Body of pancreas (tissue), 4 donors: ENCODE results near the gene OLFM3. TPM values are rescaled to one million over a fixed set of nuclear protein-coding genes. Genes with fewer than 3 reads are reported as not detected.

ENCODE experiments used
- ATAC-seq: fragments of 150-250 bp; one replicate; pipeline ENCODE4 v1.9.1; 2016
- DNase-seq, 4 donors: peaks; one replicate each; pipeline ENCODE4 v3.0.0-alpha.2; 2019
- H3K27ac ChIP-seq, 4 donors: fragments of 200-600 bp; sonication (generic); 1 replicate in 3 of 4; 2 replicates in 1 of 4; pipeline versions ENCODE4 v1.5.1 to v1.6.1; 2016 to 2019; ENCODE audit warnings: mild to moderate bottlenecking in 1 of 4, mixed read lengths in 1 of 4, moderate library complexity in 1 of 4
- H3K27me3 ChIP-seq, 2 donors: fragments of 200-600 bp; sonication (generic); one replicate each; pipeline ENCODE4 v1.6.0; 2016; ENCODE audit warnings: mild to moderate bottlenecking in 1 of 2
- H3K36me3 ChIP-seq, 2 donors: fragments of 200-600 bp; sonication (generic); replicated peaks in 1 of 2; 2 replicates each; pipeline ENCODE4 v1.5.1; 2016; ENCODE audit warnings: low read depth in 2 of 2; ENCODE audit not compliant: insufficient read depth in 1 of 2
- H3K4me1 ChIP-seq: fragments of 200-600 bp; sonication (generic); one replicate; pipeline ENCODE4 v1.6.0; 2016
- H3K4me3 ChIP-seq, 2 donors: fragments of 200-600 bp; sonication (generic); 1 replicate in 1 of 2; 2 replicates in 1 of 2; pipeline ENCODE4 v1.5.1; 2016 to 2019
- H3K9me3 ChIP-seq, 3 donors: fragments of 200-600 bp; sonication (generic); 1 replicate in 2 of 3; 2 replicates in 1 of 3; pipeline ENCODE4 v1.5.1; 2016
- CTCF ChIP-seq, 7 experiments: fragments of 450-650 bp in 4 of 7; fragments of 200-600 bp in 3 of 7; sonication (generic) in 3 of 7; IDR thresholded peaks; one replicate each; pipeline ENCODE4 v1.5.1; 2016 to 2019; ENCODE audit warnings: antibody characterized with exemption in 7 of 7
- POLR2A ChIP-seq, 3 donors: fragments of 450-650 bp; IDR thresholded peaks; one replicate each; pipeline ENCODE4 v1.6.1; 2016; ENCODE audit warnings: antibody characterized with exemption in 3 of 3, mild to moderate bottlenecking in 2 of 3
- WGBS, 2 donors: methylation state at CpG; one replicate each; pipeline ENCODE4 v1.1.5; 2017; 5-methylcytosine and 5-hydroxymethylcytosine counted together
- intact Hi-C: fragments of 100-400 bp; cut with DNase I; formaldehyde crosslinking; loops from one replicate; pipeline ENCODE4 v1.15.1; 2023
- total RNA-seq, 2 donors: library from RNA; depleted of rRNA; stranded (reverse); fragments of >200 nt; gene quantifications; one replicate each; pipeline ENCODE4 v1.1.0, GENCODE V29; 2016

The OLFM3 gene
- total RNA-seq, 2 donors from 2014 or later, result not detected

- peak; percentile 62 for ATAC-seq
- Histone ChIP-seq H3K27ac (no peak overlapping the region), H3K27me3 (no peaks in the 10 kb centered on the region), H3K36me3 (no peaks in the 10 kb centered on the region), H3K4me3 (no peak overlapping the region), H3K9me3 (no peaks in the 10 kb centered on the region), H3K4me1 (no peaks in the 10 kb centered on the region)
- TF ChIP-seq CTCF (IDR thresholded peaks at IDR 0.05) (peak in 6 of 7 experiments; percentile 34 to 61 (median 46)), POLR2A (IDR thresholded peaks at IDR 0.05) (no peak)
- peak in 1 of 4 donors; percentile 8 for DNase-seq
- WGBS, 2 donors, result 8 to 24% methylated on average over 1 of the region's 1 CpG
- intact Hi-C loops, result no loop called here
Measured at GRCh38 chr1:101820071-101820470, 176.7 kb downstream of the OLFM3 start.

DNA sequence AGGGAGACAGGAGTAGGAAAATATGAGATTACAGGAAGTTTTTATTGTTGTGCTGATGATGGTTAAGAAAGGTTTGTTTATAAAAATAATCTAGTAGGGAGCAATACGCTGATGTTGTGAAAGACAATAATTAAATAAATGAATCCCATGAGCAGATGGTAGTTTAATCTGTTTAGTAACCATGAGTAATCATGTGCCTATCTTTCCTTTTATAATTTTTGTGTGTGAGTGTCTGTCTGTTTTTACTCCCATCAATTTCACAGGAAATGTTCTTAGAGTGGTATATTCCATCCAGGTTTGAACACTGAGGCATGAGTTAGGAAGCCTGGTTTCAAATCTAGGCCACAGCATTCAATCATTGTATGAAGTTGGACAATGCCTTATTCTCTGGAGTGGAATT is 180.5 kb downstream of the OLFM3 start:
- TF ChIP-seq CTCF (IDR thresholded peaks at IDR 0.05), result no peak
- TF ChIP-seq POLR2A (IDR thresholded peaks at IDR 0.05), result no peak
- no peaks in the 10 kb centered on the region for H3K36me3 ChIP-seq
- no peak overlapping the region for H3K27ac ChIP-seq
- no peaks in the 10 kb centered on the region for H3K9me3 ChIP-seq
- no peaks in the 10 kb centered on the region for H3K27me3 ChIP-seq
- no peak overlapping the region for H3K4me3 ChIP-seq
- 59 to 65% methylated on average over 1 of the region's 1 CpG for WGBS, 2 donors
- intact Hi-C loops, result loop anchor here (10.0 kb wide), 1 partner anchor 389 kb away; no protein-coding TSS in a partner anchor
- H3K4me1 ChIP-seq, result no peaks in the 10 kb centered on the region
- ATAC-seq (no peak), DNase-seq (no peak)

DNA sequence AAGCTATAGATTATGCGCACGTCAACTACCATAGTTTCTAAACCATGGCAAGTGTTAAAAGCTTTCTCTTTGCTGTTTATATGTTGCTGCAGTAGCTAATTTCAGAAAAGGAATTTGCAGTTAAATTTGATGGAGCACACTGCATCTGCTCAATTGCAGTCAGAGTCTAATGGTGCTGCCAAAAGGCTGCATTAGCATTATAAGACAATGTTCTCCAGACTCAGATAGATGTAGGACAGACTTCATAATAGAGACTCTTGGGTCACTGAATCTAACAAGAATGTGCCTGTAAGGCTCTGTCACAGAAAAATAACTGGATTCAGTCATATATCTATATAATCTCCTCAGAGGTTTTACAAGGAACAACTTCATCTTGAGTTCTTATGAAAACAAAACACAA is 198.3 kb downstream of the OLFM3 start:
- no peak overlapping the region for H3K27ac ChIP-seq
- no peaks in the 10 kb centered on the region for H3K9me3 ChIP-seq
- no peaks in the 10 kb centered on the region for H3K27me3 ChIP-seq
- intact Hi-C loops, result no loop called here
- DNase-seq (no peak), ATAC-seq (no peak)
- no peaks in the 10 kb centered on the region for H3K4me1 ChIP-seq
- 76 to 89% methylated on average over 2 of the region's 2 CpGs for WGBS, 2 donors
- H3K4me3 ChIP-seq, result no peak overlapping the region
- TF ChIP-seq CTCF (IDR thresholded peaks at IDR 0.05), result no peak
- TF ChIP-seq POLR2A (IDR thresholded peaks at IDR 0.05), result no peak
- H3K36me3 ChIP-seq, result no peaks in the 10 kb centered on the region

DNA sequence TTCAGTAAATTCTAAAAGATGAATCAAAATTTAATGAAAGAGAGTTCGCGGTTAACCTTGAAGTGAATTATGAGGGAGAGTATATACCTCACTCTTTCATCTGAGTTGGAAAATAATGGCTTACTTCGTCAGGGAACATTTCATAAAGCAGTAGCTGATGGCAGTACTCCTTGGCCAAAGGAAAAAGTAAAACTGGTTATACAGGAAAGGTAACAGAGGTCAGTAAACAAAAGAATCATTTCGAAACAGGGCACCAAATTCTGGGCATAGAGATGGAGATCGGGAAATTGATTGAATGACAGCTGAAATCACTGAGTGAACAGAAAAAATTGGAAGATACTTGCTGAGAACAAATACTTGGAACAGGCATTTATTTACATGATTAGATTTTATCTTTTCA is 199.0 kb downstream of the OLFM3 start:
- no peak for ATAC-seq

More for the DNA sequence above, 199.0 kb downstream of the OLFM3 start:
- H3K27ac ChIP-seq, result no peak overlapping the region
- no peak overlapping the region for H3K4me3 ChIP-seq
- no peak for TF ChIP-seq POLR2A (IDR thresholded peaks at IDR 0.05)
- TF ChIP-seq CTCF (IDR thresholded peaks at IDR 0.05), result no peak
- no peaks in the 10 kb centered on the region for H3K4me1 ChIP-seq
- intact Hi-C loops, result no loop called here
- H3K27me3 ChIP-seq, result no peaks in the 10 kb centered on the region
- 25 to 32% methylated on average over 5 of the region's 5 CpGs for WGBS, 2 donors
- no peak for DNase-seq
- H3K9me3 ChIP-seq, result no peaks in the 10 kb centered on the region
- H3K36me3 ChIP-seq, result no peaks in the 10 kb centered on the region
